Measurements from ENCODE around the gene SNAP23. TPM values are rescaled to one million over a fixed set of nuclear protein-coding genes. Genes with fewer than 3 reads are reported as not detected.

Gene SNAP23
- total and polyA plus RNA-seq, 8 donors, result 14.2 to 39.4 (median 21.0) TPM

DNA sequence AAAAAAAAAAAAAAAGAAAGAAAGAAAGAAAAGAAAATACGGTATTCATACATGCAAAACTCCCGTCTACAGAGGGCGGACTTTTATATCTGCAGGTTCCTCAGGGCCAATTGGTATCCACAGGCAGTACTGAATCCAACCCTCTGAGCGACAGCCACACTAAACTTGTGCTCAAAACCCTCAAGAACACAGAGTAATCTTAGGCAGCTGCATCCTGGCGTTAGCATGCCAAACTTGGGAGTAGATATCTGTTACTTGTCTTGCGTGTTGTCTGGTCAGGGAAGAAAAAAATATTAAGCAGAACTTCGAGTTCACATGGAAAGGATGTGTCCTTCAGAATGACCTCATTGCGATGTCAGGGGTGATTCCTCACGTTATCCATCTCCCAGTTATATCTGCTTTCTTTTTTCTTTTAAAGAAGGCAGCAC is 12.8 kb downstream of the SNAP23 start:
- Histone ChIP-seq H3K27ac (no peak overlapping the region), H3K4me1 (no peaks in the 10 kb centered on the region), H3K4me3 (no peak overlapping the region), H3K9me3 (no peaks in the 10 kb centered on the region), H3K36me3 (no peaks in the 10 kb centered on the region), H3K27me3 (no peaks in the 10 kb centered on the region)
- FAIRE-seq (no peak), ATAC-seq (no peak), DNase-seq (no peak)
- intact Hi-C loops (cut with DNase I), result no loop called here
- no peak for TF ChIP-seq CTCF (IDR thresholded peaks at IDR 0.05)
- WGBS, 2 donors, result 76 to 77% methylated on average over 9 of the region's 9 CpGs

- TF ChIP-seq CTCF (IDR thresholded peaks at IDR 0.05), result no peak
- Histone ChIP-seq H3K27me3 (no peaks in the 10 kb centered on the region), H3K4me1 (no peaks in the 10 kb centered on the region), H3K4me3 (no peak overlapping the region), H3K36me3 (no peaks in the 10 kb centered on the region), H3K27ac (peak overlapping the region in 1 of 4 donors; percentile 2), H3K9me3 (no peaks in the 10 kb centered on the region)
- intact Hi-C loops (cut with DNase I), result no loop called here
- DNase-seq (no peak), FAIRE-seq (no peak), ATAC-seq (no peak)
- 86 to 91% methylated on average over 4 of the region's 4 CpGs for WGBS, 2 donors
Measured at GRCh38 chr15:42510258-42511006, 15.0 kb downstream of the SNAP23 start.

DNA sequence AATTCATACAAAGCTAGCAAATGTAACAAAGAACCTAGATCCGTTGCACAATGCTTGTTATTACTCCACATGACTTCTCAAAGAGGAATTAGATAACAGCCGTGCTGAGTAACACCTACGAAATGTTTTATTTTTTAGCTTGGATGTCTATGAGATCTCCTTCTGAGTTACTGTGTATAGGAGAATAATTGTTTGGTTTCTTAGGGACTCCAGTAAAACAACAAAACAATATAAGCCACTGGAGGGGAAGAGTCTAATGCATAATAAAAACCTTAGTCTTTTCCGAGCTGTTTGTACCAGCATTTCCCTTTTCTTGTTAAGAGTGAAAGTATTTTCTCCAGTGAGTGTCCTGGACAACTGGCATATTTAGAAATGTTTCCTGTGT is 15.6 kb downstream of the SNAP23 start:
- 55 to 58% methylated on average over 4 of the region's 4 CpGs for WGBS, 2 donors
- FAIRE-seq (no peak), DNase-seq (no peak), ATAC-seq (peak in 2 of 4 donors; percentile 35 to 51)
- intact Hi-C loops (cut with DNase I), result no loop called here
- H3K27ac ChIP-seq, result peak overlapping the region in 1 of 4 donors; percentile 2
- H3K36me3 ChIP-seq, result no peaks in the 10 kb centered on the region
- H3K4me3 ChIP-seq, result no peak overlapping the region
- no peaks in the 10 kb centered on the region for H3K4me1 ChIP-seq
- TF ChIP-seq CTCF (IDR thresholded peaks at IDR 0.05), result no peak
- H3K9me3 ChIP-seq, result no peaks in the 10 kb centered on the region
- no peaks in the 10 kb centered on the region for H3K27me3 ChIP-seq

DNA sequence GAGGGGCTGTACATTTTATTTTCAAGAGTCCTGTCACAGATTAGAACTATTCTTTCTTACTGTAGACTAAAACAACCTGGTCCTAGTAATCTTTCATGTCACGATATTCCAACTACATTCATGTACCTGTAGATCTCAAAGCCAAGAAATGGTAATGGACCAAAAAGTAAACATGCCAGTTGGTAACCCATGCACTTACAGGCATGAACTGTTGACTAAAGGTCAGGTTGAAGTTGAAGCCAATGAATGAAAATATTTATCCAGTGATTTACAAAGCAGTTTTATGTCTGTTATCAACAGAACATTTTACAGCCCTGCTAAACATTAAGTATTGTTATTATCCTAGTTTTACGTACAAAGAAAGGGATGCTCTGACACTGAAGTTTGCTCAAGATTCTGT is 27.9 kb downstream of the SNAP23 start:
- Histone ChIP-seq H3K36me3 (peaks cover 0 to 6% (median 0%) of the 10 kb centered on the region in 3 donors), H3K27ac (no peak overlapping the region), H3K9me3 (no peaks in the 10 kb centered on the region), H3K27me3 (no peaks in the 10 kb centered on the region), H3K4me1 (no peaks in the 10 kb centered on the region), H3K4me3 (no peak overlapping the region)
- ATAC-seq (no peak), DNase-seq (no peak), FAIRE-seq (no peak)
- TF ChIP-seq CTCF (IDR thresholded peaks at IDR 0.05), result no peak
- intact Hi-C loops (cut with DNase I), result no loop called here
- 75 to 90% methylated on average over 2 of the region's 2 CpGs for WGBS, 2 donors

- H3K36me3 ChIP-seq, result peaks cover 0 to 19% (median 0%) of the 10 kb centered on the region in 3 donors
- no peak for ATAC-seq
- WGBS, 2 donors, result 82 to 83% methylated on average over 3 of the region's 3 CpGs
Measured at GRCh38 chr15:42528970-42529369, 33.5 kb downstream of the SNAP23 start.

More at GRCh38 chr15:42528970-42529369, 33.5 kb downstream of the SNAP23 start:
- no peak for DNase-seq
- Histone ChIP-seq H3K9me3 (no peaks in the 10 kb centered on the region), H3K4me3 (no peak overlapping the region), H3K27me3 (no peaks in the 10 kb centered on the region), H3K4me1 (no peaks in the 10 kb centered on the region), H3K27ac (no peak overlapping the region)
- intact Hi-C loops (cut with DNase I), result no loop called here
- no peak for FAIRE-seq
- TF ChIP-seq CTCF (IDR thresholded peaks at IDR 0.05), result no peak
